SH-SY5Y (cell line): Measurements from ENCODE around the gene NPR3.

Experiments
- GATA2 ChIP-seq: IDR thresholded peaks from 2 replicates; pipeline ENCODE4 v1.6.1; 2011; ENCODE audit warnings: mild to moderate bottlenecking, low read depth, low read length
- GATA3 ChIP-seq: IDR thresholded peaks from 2 replicates; pipeline ENCODE4 v1.6.1; 2011; ENCODE audit warnings: low read depth, mild to moderate bottlenecking, low read length, moderate library complexity

DNA sequence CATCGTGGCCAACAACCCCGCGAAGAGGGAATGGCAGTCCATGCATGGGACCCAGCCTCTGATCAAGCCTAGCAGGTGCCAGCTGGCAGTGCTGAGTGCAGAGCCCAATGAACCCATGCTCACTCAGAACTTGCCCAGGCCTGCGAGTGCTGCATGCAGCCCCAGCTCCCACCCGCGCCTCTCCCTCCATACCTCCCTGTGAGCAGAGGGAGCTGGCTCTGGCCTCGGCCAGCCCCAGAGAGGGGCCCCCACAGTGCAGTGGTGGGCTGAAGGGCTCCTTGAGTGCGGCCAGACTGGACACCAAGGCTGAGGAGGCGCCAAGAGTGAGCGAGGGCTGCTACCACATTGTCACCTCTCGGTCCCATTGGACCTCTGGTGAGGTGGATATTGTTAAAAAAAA is 32.6 kb upstream of the NPR3 start:
- no peak for TF ChIP-seq GATA2
- TF ChIP-seq GATA3 = no peak
